ENCODE data around the gene ID3. TPM values are rescaled to one million over a fixed set of nuclear protein-coding genes. Genes with fewer than 3 reads are reported as not detected.

The ID3 gene
- total RNA-seq, 1 experiment from 2014 or later, result 400 TPM

- peaks cover 14% of the 10 kb centered on the region for H3K36me3 ChIP-seq
- H3K27ac ChIP-seq, result no peak overlapping the region
- H3K9me3 ChIP-seq (replicated peaks), result no peaks in the 10 kb centered on the region
- H3K4me3 ChIP-seq, result no peak overlapping the region
- no peak for DNase-seq (ENCODE audit: low read depth in 1 of 2, low spot score in 2 of 2)
- H3K27me3 ChIP-seq (replicated peaks), result no peaks in the 10 kb centered on the region
- peaks cover 39% of the 10 kb centered on the region for H3K4me1 ChIP-seq (replicated peaks)
Observed at GRCh38 chr1:23526329-23527041, 32.8 kb downstream of the ID3 start.

- Histone ChIP-seq H3K9me3 (replicated peaks) (no peaks in the 10 kb centered on the region), H3K4me3 (no peak overlapping the region), H3K27ac (no peak overlapping the region), H3K4me1 (replicated peaks) (peaks cover 39% of the 10 kb centered on the region), H3K36me3 (peaks cover 19% of the 10 kb centered on the region), H3K27me3 (replicated peaks) (no peaks in the 10 kb centered on the region)
- no peak for DNase-seq (ENCODE audit: low read depth in 1 of 2, low spot score in 2 of 2)
Observed at GRCh38 chr1:23525558-23526250, 33.6 kb downstream of the ID3 start.

DNA sequence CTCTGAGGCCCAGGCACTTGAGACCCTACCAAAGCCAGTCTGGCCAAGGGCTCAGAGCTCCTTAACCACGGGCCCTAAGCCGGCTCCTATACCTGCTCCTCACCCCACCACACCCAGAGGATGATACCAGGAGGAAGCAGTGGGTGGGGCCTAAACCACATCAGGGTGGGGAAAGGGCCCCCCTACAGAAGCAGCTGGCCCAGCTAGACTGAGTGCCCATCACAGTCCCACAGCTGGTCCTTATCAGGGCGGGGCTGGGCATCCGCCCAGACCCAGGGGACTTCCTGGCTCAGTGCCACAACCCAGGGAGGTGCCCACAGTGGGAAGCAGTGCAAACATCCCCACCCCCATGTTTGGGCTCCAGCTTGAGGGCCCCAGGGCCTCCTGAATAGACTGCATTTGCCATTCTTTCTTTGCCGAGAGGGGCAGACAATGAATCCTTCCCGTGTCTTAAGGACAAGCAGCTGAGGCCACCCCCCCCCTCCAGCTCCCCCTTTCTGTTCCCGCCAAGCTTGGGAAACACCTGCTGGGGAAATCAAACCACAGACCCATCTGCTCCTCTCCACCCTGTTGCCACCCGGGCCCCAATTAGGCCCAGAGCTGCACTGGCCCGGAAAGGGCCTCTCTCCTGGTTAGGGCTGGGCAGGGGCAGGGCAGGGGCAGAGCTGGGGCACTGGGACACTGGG, 34.4 kb downstream of the ID3 start:
- H3K36me3 ChIP-seq, result peaks cover 18% of the 10 kb centered on the region
- H3K9me3 ChIP-seq (replicated peaks), result no peaks in the 10 kb centered on the region
- DNase-seq (ENCODE audit: low read depth in 1 of 2, low spot score in 2 of 2), result no peak
- H3K4me3 ChIP-seq, result no peak overlapping the region
- no peak overlapping the region for H3K27ac ChIP-seq
- peaks cover 35% of the 10 kb centered on the region for H3K4me1 ChIP-seq (replicated peaks)
- H3K27me3 ChIP-seq (replicated peaks), result no peaks in the 10 kb centered on the region

- DNase-seq (ENCODE audit: low read depth in 1 of 2, low spot score in 2 of 2), result no peak
- no peak overlapping the region for H3K4me3 ChIP-seq
- H3K27ac ChIP-seq, result no peak overlapping the region
- H3K27me3 ChIP-seq (replicated peaks), result no peaks in the 10 kb centered on the region
- H3K36me3 ChIP-seq, result peaks cover 25% of the 10 kb centered on the region
- H3K9me3 ChIP-seq (replicated peaks), result no peaks in the 10 kb centered on the region
- peaks cover 28% of the 10 kb centered on the region for H3K4me1 ChIP-seq (replicated peaks)
Observed at GRCh38 chr1:23524163-23524562, 35.1 kb downstream of the ID3 start.

GRCh38 chr1:23522244-23522982, 36.9 kb downstream of the ID3 start:
- Histone ChIP-seq H3K9me3 (replicated peaks) (no peaks in the 10 kb centered on the region), H3K27ac (no peak overlapping the region), H3K4me3 (no peak overlapping the region), H3K36me3 (peaks cover 35% of the 10 kb centered on the region), H3K4me1 (replicated peaks) (peaks cover 11% of the 10 kb centered on the region), H3K27me3 (replicated peaks) (no peaks in the 10 kb centered on the region)
- no peak for DNase-seq (ENCODE audit: low read depth in 1 of 2, low spot score in 2 of 2)

DNA sequence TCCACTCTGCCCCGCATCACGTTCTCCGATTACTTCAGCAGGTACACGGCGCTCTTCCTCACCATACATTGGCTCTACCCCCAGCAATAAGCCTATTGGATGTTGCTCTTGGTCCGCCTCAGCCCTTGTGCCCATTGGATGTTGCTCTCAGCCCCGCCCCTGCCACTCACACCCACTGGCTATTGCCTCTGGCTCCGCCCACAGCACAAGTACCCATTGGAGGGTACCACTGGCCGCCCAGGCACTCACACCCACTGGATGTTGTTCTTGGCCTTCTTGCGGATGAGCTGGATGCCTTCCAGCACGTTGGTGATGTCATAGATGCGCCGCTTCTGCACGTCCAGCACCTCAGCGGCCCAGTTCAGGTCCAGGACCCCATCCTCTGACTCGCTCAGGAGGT, 37.7 kb downstream of the ID3 start:
- H3K4me3 ChIP-seq, result no peak overlapping the region
- H3K27ac ChIP-seq, result no peak overlapping the region
- DNase-seq (ENCODE audit: low read depth in 1 of 2, low spot score in 2 of 2), result no peak
- no peaks in the 10 kb centered on the region for H3K27me3 ChIP-seq (replicated peaks)
- H3K4me1 ChIP-seq (replicated peaks), result peaks cover 10% of the 10 kb centered on the region
- H3K9me3 ChIP-seq (replicated peaks), result no peaks in the 10 kb centered on the region
- H3K36me3 ChIP-seq, result peaks cover 35% of the 10 kb centered on the region

DNA sequence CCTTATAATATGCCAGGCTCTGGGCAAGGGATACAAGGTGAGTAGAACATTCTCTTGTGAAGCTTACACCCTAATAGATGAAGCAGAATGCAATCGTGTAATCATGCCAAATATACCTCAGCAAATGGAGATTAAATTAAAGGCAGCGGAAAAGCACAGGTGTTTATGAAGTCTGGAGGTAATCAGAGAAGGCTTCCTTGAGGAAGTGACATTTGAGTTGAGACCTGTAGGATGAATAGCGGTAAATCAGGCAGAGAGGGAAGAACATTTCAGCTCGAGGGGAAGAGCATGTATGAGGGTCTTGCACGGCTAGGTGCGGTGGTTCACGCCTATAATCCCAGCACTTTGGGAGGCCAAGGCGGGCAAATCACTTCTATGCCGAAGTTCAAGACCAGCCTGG, 41.7 kb downstream of the ID3 start:
- Histone ChIP-seq H3K4me3 (no peak overlapping the region), H3K4me1 (replicated peaks) (peaks cover 10% of the 10 kb centered on the region), H3K36me3 (peaks cover 57% of the 10 kb centered on the region), H3K9me3 (replicated peaks) (no peaks in the 10 kb centered on the region), H3K27ac (no peak overlapping the region), H3K27me3 (replicated peaks) (no peaks in the 10 kb centered on the region)
- DNase-seq (ENCODE audit: low read depth in 1 of 2, low spot score in 2 of 2), result no peak

- no peak for DNase-seq (ENCODE audit: low read depth in 1 of 2, low spot score in 2 of 2)
- H3K4me1 ChIP-seq (replicated peaks), result peaks cover 6% of the 10 kb centered on the region
- no peak overlapping the region for H3K4me3 ChIP-seq
- H3K27ac ChIP-seq, result no peak overlapping the region
- H3K36me3 ChIP-seq, result peaks cover 40% of the 10 kb centered on the region
- no peaks in the 10 kb centered on the region for H3K27me3 ChIP-seq (replicated peaks)
- H3K9me3 ChIP-seq (replicated peaks), result no peaks in the 10 kb centered on the region
Observed at GRCh38 chr1:23515905-23516304, 43.4 kb downstream of the ID3 start.

GRCh38 chr1:23514111-23514679, 45.1 kb downstream of the ID3 start:
- DNase-seq (ENCODE audit: low read depth in 1 of 2, low spot score in 2 of 2), result no peak
- Histone ChIP-seq H3K27me3 (replicated peaks) (no peaks in the 10 kb centered on the region), H3K27ac (no peak overlapping the region), H3K4me1 (replicated peaks) (no peaks in the 10 kb centered on the region), H3K36me3 (peaks cover 42% of the 10 kb centered on the region), H3K9me3 (replicated peaks) (no peaks in the 10 kb centered on the region), H3K4me3 (no peak overlapping the region)

DNA sequence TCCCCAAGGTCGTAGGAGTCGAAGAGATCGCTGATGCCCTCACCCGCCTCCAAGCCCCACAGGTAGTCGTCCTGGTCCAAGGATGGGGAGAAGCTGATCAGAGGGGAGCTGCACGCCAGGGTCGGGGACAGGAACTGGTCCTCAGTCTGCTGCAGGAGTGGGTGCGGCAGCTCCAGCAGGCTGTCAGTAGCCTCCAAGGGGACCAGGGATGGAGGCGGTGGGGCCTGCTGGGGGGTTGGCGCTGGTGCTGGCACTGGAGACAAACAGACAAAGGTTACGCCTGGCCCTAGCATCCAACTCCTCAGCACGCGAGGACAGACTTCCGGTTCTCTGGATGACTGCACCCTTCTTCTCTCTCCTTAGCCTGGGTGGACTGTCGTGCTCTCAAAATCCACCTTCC, 49.4 kb downstream of the ID3 start:
- Histone ChIP-seq H3K4me1 (replicated peaks) (no peaks in the 10 kb centered on the region), H3K27me3 (replicated peaks) (no peaks in the 10 kb centered on the region), H3K9me3 (replicated peaks) (no peaks in the 10 kb centered on the region), H3K27ac (no peak overlapping the region), H3K4me3 (no peak overlapping the region), H3K36me3 (peaks cover 28% of the 10 kb centered on the region)
- no peak for DNase-seq (ENCODE audit: low read depth in 1 of 2, low spot score in 2 of 2)

Other genes starting within 250 kb of the ID3 start
- 236 and 266 TPM in 2 replicates for gene HNRNPR, start 215.2 kb downstream of the ID3 start, total RNA-seq (2014; rRNA removed; shearing (Covaris generic))
- 13.7 and 20.2 TPM in 2 replicates for gene ZNF436, start 189.7 kb downstream of the ID3 start, total RNA-seq (2014; rRNA removed; shearing (Covaris generic))
- 1.3 and 1.7 TPM in 2 replicates for gene TCEA3, start 134.8 kb downstream of the ID3 start, total RNA-seq (2014; rRNA removed; shearing (Covaris generic))
- gene ASAP3, start 75.3 kb downstream of the ID3 start, total RNA-seq (2014; rRNA removed; shearing (Covaris generic)), result 19.5 and 38.0 TPM in 2 replicates
- 7.3 and 12.3 TPM in 2 replicates for gene E2F2, start 28.3 kb downstream of the ID3 start, total RNA-seq (2014; rRNA removed; shearing (Covaris generic))
- 1,018 and 1,165 TPM in 2 replicates for gene RPL11, start 132.3 kb upstream of the ID3 start, total RNA-seq (2014; rRNA removed; shearing (Covaris generic))
- gene ELOA, start 184.0 kb upstream of the ID3 start, total RNA-seq (2014; rRNA removed; shearing (Covaris generic)), result 46.0 and 63.4 TPM in 2 replicates
- 105 and 112 TPM in 2 replicates for gene PITHD1, start 218.9 kb upstream of the ID3 start, total RNA-seq (2014; rRNA removed; shearing (Covaris generic))
- 42.4 and 46.6 TPM in 2 replicates for gene LYPLA2, start 231.6 kb upstream of the ID3 start, total RNA-seq (2014; rRNA removed; shearing (Covaris generic))
- gene GALE, start 241.3 kb upstream of the ID3 start, total RNA-seq (2014; rRNA removed; shearing (Covaris generic)), result 31.5 and 55.4 TPM in 2 replicates